Neural progenitor cell (in vitro differentiated cells): Measurements from ENCODE around the gene UBE2D2.

Experiments
- CTCF ChIP-seq: fragments of 200-600 bp; sonication (generic); IDR thresholded peaks from 2 replicates; pipeline ENCODE4 v1.5.1; 2017; ENCODE audit warnings: antibody characterized with exemption, mild to moderate bottlenecking
- EZH2 ChIP-seq: fragments of 200-600 bp; sonication (generic); IDR thresholded peaks from 2 replicates; pipeline ENCODE4 v1.6.1; 2017; ENCODE audit warnings: antibody characterized with exemption, mild to moderate bottlenecking, moderate library complexity
- EZH2phosphoT487 ChIP-seq: fragments of 200-600 bp; sonication (generic); IDR thresholded peaks from 2 replicates; pipeline ENCODE4 v1.6.1; 2017; ENCODE audit warnings: antibody characterized with exemption

GRCh38 chr5:139549162-139549894 is 11.8 kb upstream of the UBE2D2 start:
- no peak for TF ChIP-seq EZH2
- no peak for TF ChIP-seq CTCF
- no peak for TF ChIP-seq EZH2phosphoT487
